ENCODE results near the gene CCDC92. TPM values are rescaled to one million over a fixed set of nuclear protein-coding genes. Genes with fewer than 3 reads are reported as not detected.

Gene CCDC92
- total RNA-seq, 1 experiment from 2014 or later = 53.7 TPM

DNA sequence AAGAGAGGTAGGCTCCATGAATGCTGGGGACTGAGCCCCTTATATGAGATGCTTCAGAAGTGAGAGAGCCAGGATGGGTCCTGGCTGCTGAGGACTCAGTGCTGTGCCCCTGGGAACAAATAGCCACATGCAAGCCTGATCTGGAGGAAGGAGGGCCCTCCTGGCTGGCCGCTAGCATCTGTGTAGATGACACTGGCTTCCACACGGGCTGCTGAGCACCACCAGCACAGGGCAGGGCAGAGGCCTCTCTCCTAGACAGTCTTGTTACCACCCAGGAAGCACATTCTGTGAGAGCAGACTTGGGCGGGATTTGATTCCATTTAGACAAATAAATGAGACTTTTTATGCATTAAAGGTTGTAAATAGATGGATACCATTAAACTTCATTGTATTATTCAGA is 48.4 kb upstream of the CCDC92 start:
- no peak overlapping the region for H3K27ac ChIP-seq (ENCODE audit: low read length)
- ATAC-seq (no peak; the same call in 1 of the 2 replicates), DNase-seq (ENCODE audit: low read depth, low spot score) (no peak)
- H3K36me3 ChIP-seq (ENCODE audit: control insufficient read depth, insufficient read depth, low read length) = no peaks in the 10 kb centered on the region
- BruUV-seq (replicated peaks) = no TSS peak
- CTCF ChIA-PET = no interaction called here
- H3K4me3 ChIP-seq (ENCODE audit: low read depth in 2 of 2, low read length in 2 of 2) = no peak overlapping the region
- intact Hi-C loops (cut with micrococcal nuclease; ENCODE audit: unreplicated experiment) = no loop called here
- TF ChIP-seq, protein P1, sequence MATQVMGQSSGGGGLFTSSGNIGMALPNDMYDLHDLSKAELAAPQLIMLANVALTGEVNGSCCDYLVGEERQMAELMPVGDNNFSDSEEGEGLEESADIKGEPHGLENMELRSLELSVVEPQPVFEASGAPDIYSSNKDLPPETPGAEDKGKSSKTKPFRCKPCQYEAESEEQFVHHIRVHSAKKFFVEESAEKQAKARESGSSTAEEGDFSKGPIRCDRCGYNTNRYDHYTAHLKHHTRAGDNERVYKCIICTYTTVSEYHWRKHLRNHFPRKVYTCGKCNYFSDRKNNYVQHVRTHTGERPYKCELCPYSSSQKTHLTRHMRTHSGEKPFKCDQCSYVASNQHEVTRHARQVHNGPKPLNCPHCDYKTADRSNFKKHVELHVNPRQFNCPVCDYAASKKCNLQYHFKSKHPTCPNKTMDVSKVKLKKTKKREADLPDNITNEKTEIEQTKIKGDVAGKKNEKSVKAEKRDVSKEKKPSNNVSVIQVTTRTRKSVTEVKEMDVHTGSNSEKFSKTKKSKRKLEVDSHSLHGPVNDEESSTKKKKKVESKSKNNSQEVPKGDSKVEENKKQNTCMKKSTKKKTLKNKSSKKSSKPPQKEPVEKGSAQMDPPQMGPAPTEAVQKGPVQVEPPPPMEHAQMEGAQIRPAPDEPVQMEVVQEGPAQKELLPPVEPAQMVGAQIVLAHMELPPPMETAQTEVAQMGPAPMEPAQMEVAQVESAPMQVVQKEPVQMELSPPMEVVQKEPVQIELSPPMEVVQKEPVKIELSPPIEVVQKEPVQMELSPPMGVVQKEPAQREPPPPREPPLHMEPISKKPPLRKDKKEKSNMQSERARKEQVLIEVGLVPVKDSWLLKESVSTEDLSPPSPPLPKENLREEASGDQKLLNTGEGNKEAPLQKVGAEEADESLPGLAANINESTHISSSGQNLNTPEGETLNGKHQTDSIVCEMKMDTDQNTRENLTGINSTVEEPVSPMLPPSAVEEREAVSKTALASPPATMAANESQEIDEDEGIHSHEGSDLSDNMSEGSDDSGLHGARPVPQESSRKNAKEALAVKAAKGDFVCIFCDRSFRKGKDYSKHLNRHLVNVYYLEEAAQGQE (IDR thresholded peaks at IDR 0.05; ENCODE audit: insufficient read depth in 1 of 2, low read depth in 2 of 2, low read length in 1 of 2) = no peak
- TF ChIP-seq, protein P2, sequence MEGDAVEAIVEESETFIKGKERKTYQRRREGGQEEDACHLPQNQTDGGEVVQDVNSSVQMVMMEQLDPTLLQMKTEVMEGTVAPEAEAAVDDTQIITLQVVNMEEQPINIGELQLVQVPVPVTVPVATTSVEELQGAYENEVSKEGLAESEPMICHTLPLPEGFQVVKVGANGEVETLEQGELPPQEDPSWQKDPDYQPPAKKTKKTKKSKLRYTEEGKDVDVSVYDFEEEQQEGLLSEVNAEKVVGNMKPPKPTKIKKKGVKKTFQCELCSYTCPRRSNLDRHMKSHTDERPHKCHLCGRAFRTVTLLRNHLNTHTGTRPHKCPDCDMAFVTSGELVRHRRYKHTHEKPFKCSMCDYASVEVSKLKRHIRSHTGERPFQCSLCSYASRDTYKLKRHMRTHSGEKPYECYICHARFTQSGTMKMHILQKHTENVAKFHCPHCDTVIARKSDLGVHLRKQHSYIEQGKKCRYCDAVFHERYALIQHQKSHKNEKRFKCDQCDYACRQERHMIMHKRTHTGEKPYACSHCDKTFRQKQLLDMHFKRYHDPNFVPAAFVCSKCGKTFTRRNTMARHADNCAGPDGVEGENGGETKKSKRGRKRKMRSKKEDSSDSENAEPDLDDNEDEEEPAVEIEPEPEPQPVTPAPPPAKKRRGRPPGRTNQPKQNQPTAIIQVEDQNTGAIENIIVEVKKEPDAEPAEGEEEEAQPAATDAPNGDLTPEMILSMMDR (IDR thresholded peaks at IDR 0.05) = no peak
- TF ChIP-seq POLR2AphosphoS5 (IDR thresholded peaks at IDR 0.05; ENCODE audit: low read depth, low read length) (no peak), TCF7L2 (IDR thresholded peaks at IDR 0.05; ENCODE audit: low read depth, low read length) (no peak), SIN3A (IDR thresholded peaks at IDR 0.05; ENCODE audit: borderline replicate concordance, insufficient read depth, low read depth, low read length) (no peak)
- in situ Hi-C loops (cut with HindIII; ENCODE audit: low pct_unique_long_range_greater_than_20kb, low sequenced_read_pairs) = no loop called here
- H3K27me3 ChIP-seq (ENCODE audit: control insufficient read depth, insufficient read depth, low read length) = no peaks in the 10 kb centered on the region
- no peaks in the 10 kb centered on the region for H3K9me3 ChIP-seq (ENCODE audit: control insufficient read depth, insufficient read depth, low read depth, low read length)
- H3K4me1 ChIP-seq (ENCODE audit: control insufficient read depth, insufficient read depth, low read length) = no peaks in the 10 kb centered on the region
- POLR2A ChIA-PET = no interaction called here

DNA sequence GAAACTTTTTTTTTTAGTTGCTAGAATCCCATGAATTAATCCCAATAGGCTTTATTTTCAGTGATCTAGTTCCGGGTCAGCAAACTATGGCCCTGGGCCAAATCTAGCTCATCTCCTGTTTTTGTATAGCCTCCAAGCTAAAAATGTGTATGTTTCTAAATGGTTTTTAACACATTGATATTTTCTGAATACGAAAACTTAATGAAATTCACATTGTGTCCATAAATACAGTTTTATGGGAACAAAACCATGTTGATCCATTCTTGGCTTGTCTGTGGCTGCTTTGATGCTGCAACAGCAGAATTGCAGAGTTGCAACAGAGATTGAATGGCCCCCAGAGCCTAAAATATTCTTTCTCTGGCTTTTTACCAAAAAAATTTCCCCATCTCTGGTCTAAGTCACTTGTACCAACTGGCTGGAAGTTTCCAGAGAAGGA is 47.9 kb upstream of the CCDC92 start:
- Histone ChIP-seq H3K4me3 (ENCODE audit: low read depth in 2 of 2, low read length in 2 of 2) (no peak overlapping the region), H3K4me1 (ENCODE audit: control insufficient read depth, insufficient read depth, low read length) (no peaks in the 10 kb centered on the region), H3K36me3 (ENCODE audit: control insufficient read depth, insufficient read depth, low read length) (no peaks in the 10 kb centered on the region), H3K9me3 (ENCODE audit: control insufficient read depth, insufficient read depth, low read depth, low read length) (no peaks in the 10 kb centered on the region), H3K27ac (ENCODE audit: low read length) (no peak overlapping the region), H3K27me3 (ENCODE audit: control insufficient read depth, insufficient read depth, low read length) (no peaks in the 10 kb centered on the region)
- no peak for ATAC-seq
- TF ChIP-seq POLR2AphosphoS5 (IDR thresholded peaks at IDR 0.05; ENCODE audit: low read depth, low read length) (no peak), TCF7L2 (IDR thresholded peaks at IDR 0.05; ENCODE audit: low read depth, low read length) (no peak), SIN3A (IDR thresholded peaks at IDR 0.05; ENCODE audit: borderline replicate concordance, insufficient read depth, low read depth, low read length) (no peak)
- TF ChIP-seq, protein P2 (IDR thresholded peaks at IDR 0.05) = no peak
- intact Hi-C loops (cut with micrococcal nuclease; ENCODE audit: unreplicated experiment) (no loop called here), in situ Hi-C loops (cut with HindIII; ENCODE audit: low pct_unique_long_range_greater_than_20kb, low sequenced_read_pairs) (no loop called here)
- POLR2A ChIA-PET = no interaction called here
- BruUV-seq (replicated peaks) = no TSS peak
- CTCF ChIA-PET = interaction anchor here (0.6 kb wide), 1 partner anchor 45 kb away, joined by 3 read pairs; no protein-coding TSS in a partner anchor
- DNase-seq (ENCODE audit: low read depth, low spot score) = no peak
